ENCODE measurements around the gene TOMM70.

Gene TOMM70

GRCh38 chr3:100424261-100424660 lies 23.4 kb upstream of the TOMM70 start:
- H3K4me1 Mint-ChIP-seq (ENCODE audit: low read depth) = no peaks in the 10 kb centered on the region
- no peaks in the 10 kb centered on the region for H3K9me3 Mint-ChIP-seq
- no peak overlapping the region for H3K4me3 Mint-ChIP-seq

GRCh38 chr3:100423611-100424010 lies 22.7 kb upstream of the TOMM70 start:
- H3K27ac Mint-ChIP-seq = no peak overlapping the region
- peaks cover 5% of the 10 kb centered on the region for H3K27me3 Mint-ChIP-seq (ENCODE audit: low read depth)
- H3K4me3 Mint-ChIP-seq = no peak overlapping the region
- H3K4me1 Mint-ChIP-seq (ENCODE audit: low read depth) = no peaks in the 10 kb centered on the region
- no peaks in the 10 kb centered on the region for H3K9me3 Mint-ChIP-seq
- DNase-seq (ENCODE audit: low spot score) = no peak
- H3K36me3 Mint-ChIP-seq (ENCODE audit: low read depth) = no peaks in the 10 kb centered on the region

More at GRCh38 chr3:100424261-100424660, 23.4 kb upstream of the TOMM70 start:
- H3K27ac Mint-ChIP-seq = no peak overlapping the region
- H3K36me3 Mint-ChIP-seq (ENCODE audit: low read depth) = no peaks in the 10 kb centered on the region
- DNase-seq (ENCODE audit: low spot score) = no peak
- peaks cover 5% of the 10 kb centered on the region for H3K27me3 Mint-ChIP-seq (ENCODE audit: low read depth)

GRCh38 chr3:100420885-100421284 lies 20.0 kb upstream of the TOMM70 start:
- no peaks in the 10 kb centered on the region for H3K4me1 Mint-ChIP-seq (ENCODE audit: low read depth)
- no peaks in the 10 kb centered on the region for H3K36me3 Mint-ChIP-seq (ENCODE audit: low read depth)
- H3K27ac Mint-ChIP-seq = no peak overlapping the region
- no peak overlapping the region for H3K4me3 Mint-ChIP-seq
- peaks cover 5% of the 10 kb centered on the region for H3K27me3 Mint-ChIP-seq (ENCODE audit: low read depth)
- DNase-seq (ENCODE audit: low spot score) = no peak
- no peaks in the 10 kb centered on the region for H3K9me3 Mint-ChIP-seq

- peaks cover 4% of the 10 kb centered on the region for H3K27me3 Mint-ChIP-seq (ENCODE audit: low read depth)
- H3K27ac Mint-ChIP-seq = no peak overlapping the region
- no peaks in the 10 kb centered on the region for H3K36me3 Mint-ChIP-seq (ENCODE audit: low read depth)
- H3K4me3 Mint-ChIP-seq = no peak overlapping the region
- DNase-seq (ENCODE audit: low spot score) = no peak
- no peaks in the 10 kb centered on the region for H3K4me1 Mint-ChIP-seq (ENCODE audit: low read depth)
- no peaks in the 10 kb centered on the region for H3K9me3 Mint-ChIP-seq
These were observed 18.5 kb upstream of the TOMM70 start for GRCh38 chr3:100419406-100419805.

GRCh38 chr3:100416863-100417262 lies 16.0 kb upstream of the TOMM70 start:
- Mint-ChIP-seq H3K36me3 (ENCODE audit: low read depth) (no peaks in the 10 kb centered on the region), H3K9me3 (no peaks in the 10 kb centered on the region), H3K4me1 (ENCODE audit: low read depth) (peaks cover 1% of the 10 kb centered on the region), H3K27me3 (ENCODE audit: low read depth) (no peaks in the 10 kb centered on the region), H3K4me3 (no peak overlapping the region), H3K27ac (no peak overlapping the region)
- no peak for DNase-seq (ENCODE audit: low spot score)

GRCh38 chr3:100416176-100416575 lies 15.3 kb upstream of the TOMM70 start:
- no peak for DNase-seq (ENCODE audit: low spot score)
- peaks cover 2% of the 10 kb centered on the region for H3K9me3 Mint-ChIP-seq
- peaks cover 1% of the 10 kb centered on the region for H3K36me3 Mint-ChIP-seq (ENCODE audit: low read depth)
- H3K4me1 Mint-ChIP-seq (ENCODE audit: low read depth) = peaks cover 1% of the 10 kb centered on the region
- no peak overlapping the region for H3K27ac Mint-ChIP-seq
- no peaks in the 10 kb centered on the region for H3K27me3 Mint-ChIP-seq (ENCODE audit: low read depth)
- H3K4me3 Mint-ChIP-seq = no peak overlapping the region

- DNase-seq (ENCODE audit: low spot score) = no peak
- H3K4me1 Mint-ChIP-seq (ENCODE audit: low read depth) = peaks cover 1% of the 10 kb centered on the region
- no peak overlapping the region for H3K27ac Mint-ChIP-seq
- no peak overlapping the region for H3K4me3 Mint-ChIP-seq
- H3K27me3 Mint-ChIP-seq (ENCODE audit: low read depth) = no peaks in the 10 kb centered on the region
- peaks cover 6% of the 10 kb centered on the region for H3K36me3 Mint-ChIP-seq (ENCODE audit: low read depth)
- H3K9me3 Mint-ChIP-seq = peaks cover 4% of the 10 kb centered on the region
These were observed 12.7 kb upstream of the TOMM70 start for GRCh38 chr3:100413613-100414012.

GRCh38 chr3:100412912-100413590 lies 12.2 kb upstream of the TOMM70 start:
- Mint-ChIP-seq H3K4me3 (no peak overlapping the region), H3K36me3 (ENCODE audit: low read depth) (peaks cover 8% of the 10 kb centered on the region), H3K4me1 (ENCODE audit: low read depth) (peaks cover 1% of the 10 kb centered on the region)

GRCh38 chr3:100411091-100411982 lies 10.4 kb upstream of the TOMM70 start:
- Mint-ChIP-seq H3K27ac (no peak overlapping the region), H3K27me3 (ENCODE audit: low read depth) (no peaks in the 10 kb centered on the region), H3K4me1 (ENCODE audit: low read depth) (peaks cover 1% of the 10 kb centered on the region), H3K36me3 (ENCODE audit: low read depth) (peaks cover 19% of the 10 kb centered on the region), H3K4me3 (no peak overlapping the region), H3K9me3 (peaks cover 15% of the 10 kb centered on the region)
- DNase-seq (ENCODE audit: low spot score) = no peak

More at GRCh38 chr3:100412912-100413590, 12.2 kb upstream of the TOMM70 start:
- H3K27ac Mint-ChIP-seq = no peak overlapping the region
- peaks cover 4% of the 10 kb centered on the region for H3K9me3 Mint-ChIP-seq
- H3K27me3 Mint-ChIP-seq (ENCODE audit: low read depth) = no peaks in the 10 kb centered on the region
- no peak for DNase-seq (ENCODE audit: low spot score)

- Mint-ChIP-seq H3K27ac (no peak overlapping the region), H3K4me1 (ENCODE audit: low read depth) (peaks cover 5% of the 10 kb centered on the region)
These were observed 7.2 kb upstream of the TOMM70 start for GRCh38 chr3:100407977-100408532.

GRCh38 chr3:100407164-100407563 lies 6.3 kb upstream of the TOMM70 start:
- Mint-ChIP-seq H3K27me3 (ENCODE audit: low read depth) (no peaks in the 10 kb centered on the region), H3K4me3 (no peak overlapping the region), H3K27ac (no peak overlapping the region), H3K36me3 (ENCODE audit: low read depth) (peaks cover 26% of the 10 kb centered on the region), H3K4me1 (ENCODE audit: low read depth) (peaks cover 14% of the 10 kb centered on the region), H3K9me3 (peaks cover 25% of the 10 kb centered on the region)
- DNase-seq (ENCODE audit: low spot score) = no peak

More at GRCh38 chr3:100407977-100408532, 7.2 kb upstream of the TOMM70 start:
- no peak for DNase-seq (ENCODE audit: low spot score)
- H3K9me3 Mint-ChIP-seq = peaks cover 25% of the 10 kb centered on the region
- H3K27me3 Mint-ChIP-seq (ENCODE audit: low read depth) = no peaks in the 10 kb centered on the region
- no peak overlapping the region for H3K4me3 Mint-ChIP-seq
- peaks cover 26% of the 10 kb centered on the region for H3K36me3 Mint-ChIP-seq (ENCODE audit: low read depth)

GRCh38 chr3:100404250-100404548 lies 3.3 kb upstream of the TOMM70 start:
- no peaks in the 10 kb centered on the region for H3K27me3 Mint-ChIP-seq (ENCODE audit: low read depth)
- DNase-seq (ENCODE audit: low spot score) = no peak
- peaks cover 21% of the 10 kb centered on the region for H3K9me3 Mint-ChIP-seq
- peaks cover 27% of the 10 kb centered on the region for H3K36me3 Mint-ChIP-seq (ENCODE audit: low read depth)
- peaks cover 27% of the 10 kb centered on the region for H3K4me1 Mint-ChIP-seq (ENCODE audit: low read depth)
- no peak overlapping the region for H3K4me3 Mint-ChIP-seq
- H3K27ac Mint-ChIP-seq = no peak overlapping the region

- H3K4me3 Mint-ChIP-seq = peak overlapping the region; percentile 93
- peaks cover 31% of the 10 kb centered on the region for H3K4me1 Mint-ChIP-seq (ENCODE audit: low read depth)
- peaks cover 21% of the 10 kb centered on the region for H3K9me3 Mint-ChIP-seq
- DNase-seq (ENCODE audit: low spot score) = no peak
- H3K27me3 Mint-ChIP-seq (ENCODE audit: low read depth) = no peaks in the 10 kb centered on the region
- H3K27ac Mint-ChIP-seq = no peak overlapping the region
- peaks cover 26% of the 10 kb centered on the region for H3K36me3 Mint-ChIP-seq (ENCODE audit: low read depth)
These were observed 2.7 kb upstream of the TOMM70 start for GRCh38 chr3:100403362-100404249.

Data from T-helper 2 cell treated with Interferon-gamma antibody and Interleukin-4, amounts not matched to agents 5 μg/mL and 100 μg/mL, for 36 hours (primary cell).